Suprapubic skin (tissue), 4 donors: ENCODE data around the gene PEA15. TPM values are rescaled to one million over a fixed set of nuclear protein-coding genes. Genes with fewer than 3 reads are reported as not detected.

Source experiments
- DNase-seq, 2 donors: peaks; one replicate each; pipeline ENCODE4 v3.0.0-alpha.2; 2019; ENCODE audit warnings: low spot score in 2 of 2
- H3K27ac ChIP-seq: fragments of 200-600 bp; sonication (generic); one replicate; pipeline ENCODE4 v1.5.1; 2019
- H3K27me3 ChIP-seq: fragments of 200-600 bp; sonication (generic); one replicate; pipeline ENCODE4 v1.5.1; 2019
- H3K36me3 ChIP-seq: fragments of 200-600 bp; sonication (generic); one replicate; pipeline ENCODE4 v1.5.1; 2019
- H3K4me1 ChIP-seq: fragments of 200-600 bp; sonication (generic); one replicate; pipeline ENCODE4 v1.5.1; 2019
- H3K4me3 ChIP-seq: fragments of 200-600 bp; sonication (generic); one replicate; pipeline ENCODE4 v1.5.1; 2019; ENCODE audit warnings: mild to moderate bottlenecking
- H3K9me3 ChIP-seq: fragments of 200-600 bp; sonication (generic); one replicate; pipeline ENCODE4 v1.5.1; 2019
- EP300 ChIP-seq: sonication (generic); formaldehyde crosslinking; IDR thresholded peaks from one replicate; pipeline ENCODE4 v1.6.1; 2017; ENCODE audit warnings: antibody characterized with exemption
- POLR2A ChIP-seq, 2 donors: fragments of 450-650 bp; IDR thresholded peaks; one replicate each; pipeline ENCODE4 v1.6.1; 2017; ENCODE audit warnings: antibody characterized with exemption in 2 of 2, mild to moderate bottlenecking in 2 of 2, moderate library complexity in 2 of 2
- POLR2AphosphoS5 ChIP-seq, 3 donors: sonication (generic); formaldehyde crosslinking; IDR thresholded peaks; one replicate each; pipeline ENCODE4 v1.6.1; 2017; ENCODE audit warnings: antibody characterized with exemption in 3 of 3
- WGBS: methylation state at CpG from one replicate; pipeline ENCODE4 v1.1.5; 2018; 5-methylcytosine and 5-hydroxymethylcytosine counted together
- total RNA-seq, 4 donors: library from RNA; depleted of rRNA; stranded (reverse); fragments of >200 nt; gene quantifications; one replicate each; pipeline ENCODE4 v1.1.0, GENCODE V29; 2016
- TF ChIP-seq, protein P1 (sequence below), 2 donors: fragments of 200-600 bp in 1 of 2; fragments of 450-650 bp in 1 of 2; sonication (generic) in 1 of 2; IDR thresholded peaks; one replicate each; pipeline ENCODE4 v1.5.1; 2016 to 2019; ENCODE audit warnings: antibody characterized with exemption in 2 of 2, mild to moderate bottlenecking in 1 of 2, moderate library complexity in 1 of 2

Gene PEA15
- total RNA-seq, 4 donors from 2014 or later = 51.0 to 82.6 (median 61.5) TPM

DNA sequence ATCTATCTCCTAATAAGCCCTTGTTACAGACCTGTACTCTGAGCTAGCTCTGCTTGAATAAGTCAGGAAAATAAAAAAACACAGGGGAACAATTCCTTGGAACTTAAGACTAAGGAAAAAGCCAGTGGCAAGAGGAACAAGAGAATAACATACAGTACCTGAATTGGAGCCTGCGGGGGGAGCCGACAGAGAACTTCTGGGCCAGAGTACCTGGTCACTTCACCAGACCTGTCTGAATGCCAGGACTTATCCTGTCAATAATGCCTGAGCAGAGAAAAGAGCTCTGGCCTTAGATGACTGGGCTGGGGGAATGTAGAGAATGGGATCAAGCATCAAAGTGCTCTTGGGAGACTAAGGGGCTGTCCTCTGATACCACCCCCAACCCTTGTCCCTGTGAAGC is 15.1 kb downstream of the PEA15 start:
- TF ChIP-seq, protein P1, sequence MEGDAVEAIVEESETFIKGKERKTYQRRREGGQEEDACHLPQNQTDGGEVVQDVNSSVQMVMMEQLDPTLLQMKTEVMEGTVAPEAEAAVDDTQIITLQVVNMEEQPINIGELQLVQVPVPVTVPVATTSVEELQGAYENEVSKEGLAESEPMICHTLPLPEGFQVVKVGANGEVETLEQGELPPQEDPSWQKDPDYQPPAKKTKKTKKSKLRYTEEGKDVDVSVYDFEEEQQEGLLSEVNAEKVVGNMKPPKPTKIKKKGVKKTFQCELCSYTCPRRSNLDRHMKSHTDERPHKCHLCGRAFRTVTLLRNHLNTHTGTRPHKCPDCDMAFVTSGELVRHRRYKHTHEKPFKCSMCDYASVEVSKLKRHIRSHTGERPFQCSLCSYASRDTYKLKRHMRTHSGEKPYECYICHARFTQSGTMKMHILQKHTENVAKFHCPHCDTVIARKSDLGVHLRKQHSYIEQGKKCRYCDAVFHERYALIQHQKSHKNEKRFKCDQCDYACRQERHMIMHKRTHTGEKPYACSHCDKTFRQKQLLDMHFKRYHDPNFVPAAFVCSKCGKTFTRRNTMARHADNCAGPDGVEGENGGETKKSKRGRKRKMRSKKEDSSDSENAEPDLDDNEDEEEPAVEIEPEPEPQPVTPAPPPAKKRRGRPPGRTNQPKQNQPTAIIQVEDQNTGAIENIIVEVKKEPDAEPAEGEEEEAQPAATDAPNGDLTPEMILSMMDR (IDR thresholded peaks at IDR 0.05) = no peak
- no peak for TF ChIP-seq POLR2AphosphoS5 (IDR thresholded peaks at IDR 0.05)
- TF ChIP-seq POLR2A (IDR thresholded peaks at IDR 0.05) = no peak
- TF ChIP-seq EP300 = no peak
- Histone ChIP-seq H3K27ac (no peak overlapping the region), H3K4me1 (peaks cover 35% of the 10 kb centered on the region), H3K9me3 (no peaks in the 10 kb centered on the region), H3K27me3 (no peaks in the 10 kb centered on the region), H3K4me3 (no peak overlapping the region), H3K36me3 (peaks cover 93% of the 10 kb centered on the region)
- WGBS = 88% methylated on average over 2 of the region's 2 CpGs
- DNase-seq = no peak

DNA sequence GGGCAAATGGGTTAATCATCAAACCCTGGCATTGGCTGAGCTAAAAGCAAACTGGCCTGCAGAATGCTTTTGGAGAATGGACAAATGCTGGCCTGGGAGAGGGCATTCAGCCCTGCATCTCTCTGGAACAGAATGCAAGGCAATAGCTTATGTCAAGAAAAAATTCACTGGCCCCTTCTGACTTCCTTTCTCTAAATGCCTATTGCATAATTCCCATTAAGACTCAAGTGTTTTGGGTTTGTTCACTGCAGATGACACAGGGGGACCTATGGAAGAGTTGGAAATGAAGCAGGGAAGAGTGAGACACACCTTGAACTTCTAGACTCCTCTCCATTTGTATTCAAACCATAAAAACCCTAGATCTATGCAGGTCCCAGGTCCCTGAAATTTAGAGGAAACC is 15.9 kb downstream of the PEA15 start:
- Histone ChIP-seq H3K36me3 (peaks cover 93% of the 10 kb centered on the region), H3K27me3 (no peaks in the 10 kb centered on the region), H3K27ac (no peak overlapping the region), H3K4me1 (peaks cover 35% of the 10 kb centered on the region), H3K4me3 (no peak overlapping the region), H3K9me3 (no peaks in the 10 kb centered on the region)
- no peak for DNase-seq
- TF ChIP-seq POLR2A (IDR thresholded peaks at IDR 0.05) (no peak), POLR2AphosphoS5 (IDR thresholded peaks at IDR 0.05) (no peak), EP300 (no peak)
- TF ChIP-seq, protein P1 (IDR thresholded peaks at IDR 0.05) = no peak

DNA sequence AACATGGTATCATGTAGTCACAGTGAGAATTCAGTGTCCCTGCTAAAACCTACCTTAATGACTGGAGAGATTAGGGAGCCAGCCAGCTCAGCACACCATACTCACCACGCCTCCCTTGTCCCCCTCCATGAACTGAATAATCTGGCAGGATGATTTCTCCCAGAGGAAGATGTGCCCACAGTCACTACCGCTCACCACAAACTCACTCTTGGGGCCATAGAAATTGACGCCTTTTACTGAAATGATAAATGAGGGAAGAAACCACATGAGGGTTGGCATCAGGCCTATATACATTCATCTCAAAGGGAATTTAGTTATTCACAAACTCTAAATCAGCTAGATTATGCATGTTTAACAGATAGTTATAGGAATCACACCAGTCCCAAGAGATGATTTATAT is 17.4 kb downstream of the PEA15 start:
- WGBS = 86% methylated on average over 3 of the region's 3 CpGs
- peaks cover 93% of the 10 kb centered on the region for H3K36me3 ChIP-seq
- no peaks in the 10 kb centered on the region for H3K27me3 ChIP-seq
- no peak overlapping the region for H3K27ac ChIP-seq
- H3K9me3 ChIP-seq = no peaks in the 10 kb centered on the region
- TF ChIP-seq, protein P1 (IDR thresholded peaks at IDR 0.05) = no peak
- no peak for TF ChIP-seq EP300
- no peak for TF ChIP-seq POLR2A (IDR thresholded peaks at IDR 0.05)
- no peak for TF ChIP-seq POLR2AphosphoS5 (IDR thresholded peaks at IDR 0.05)
- no peak overlapping the region for H3K4me3 ChIP-seq
- no peak for DNase-seq
- peaks cover 24% of the 10 kb centered on the region for H3K4me1 ChIP-seq

DNA sequence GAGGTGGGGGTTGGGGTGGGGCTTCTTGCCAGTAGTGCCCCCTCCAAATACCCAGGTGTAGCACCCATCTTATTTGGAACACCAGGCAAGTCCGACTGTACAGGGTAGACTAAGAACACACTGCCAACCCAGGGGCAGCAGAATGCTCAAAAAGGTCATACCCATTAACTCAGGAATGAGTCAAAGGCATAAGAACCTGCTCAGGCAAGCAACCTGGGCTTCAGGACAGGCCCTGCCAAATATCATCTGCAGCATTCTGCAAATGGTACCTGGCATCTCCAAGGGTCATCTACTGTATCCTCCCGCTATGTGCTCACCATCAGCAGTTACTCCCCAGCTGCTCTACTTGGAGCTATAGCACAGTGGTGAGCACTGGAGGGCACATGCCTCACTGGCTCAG is 19.4 kb downstream of the PEA15 start:
- H3K9me3 ChIP-seq = no peaks in the 10 kb centered on the region
- H3K27me3 ChIP-seq = no peaks in the 10 kb centered on the region
- no peak overlapping the region for H3K4me3 ChIP-seq
- H3K4me1 ChIP-seq = peaks cover 6% of the 10 kb centered on the region
- whole genome bisulfite sequencing = 78% methylated on average over 1 of the region's 2 CpGs
- H3K27ac ChIP-seq = no peak overlapping the region
- H3K36me3 ChIP-seq = peaks cover 96% of the 10 kb centered on the region
- DNase-seq = no peak
- TF ChIP-seq POLR2A (IDR thresholded peaks at IDR 0.05) = no peak
- no peak for TF ChIP-seq POLR2AphosphoS5 (IDR thresholded peaks at IDR 0.05)
- TF ChIP-seq, protein P1 (IDR thresholded peaks at IDR 0.05) = no peak
- TF ChIP-seq EP300 = no peak

DNA sequence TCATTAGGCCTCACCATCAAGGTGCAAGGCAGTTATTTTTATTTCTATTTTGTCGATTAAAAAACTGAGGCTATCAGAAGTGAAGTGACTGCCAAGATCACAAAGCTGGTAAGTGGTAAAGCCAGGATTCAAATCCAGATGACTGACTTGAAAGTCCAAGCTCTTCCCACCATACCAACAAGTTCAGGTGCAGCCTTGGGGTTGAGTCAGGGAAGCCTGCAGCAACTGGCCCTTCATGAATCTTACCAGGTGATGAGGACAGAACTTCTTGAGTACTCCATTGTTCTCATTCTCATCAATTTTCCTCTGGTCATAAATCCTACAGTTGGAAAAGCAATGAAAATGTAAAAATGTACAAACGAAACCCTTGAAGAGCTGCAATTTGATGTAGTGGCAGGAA is 20.2 kb downstream of the PEA15 start:
- Histone ChIP-seq H3K9me3 (no peaks in the 10 kb centered on the region), H3K36me3 (peaks cover 99% of the 10 kb centered on the region), H3K4me3 (no peak overlapping the region), H3K27ac (no peak overlapping the region), H3K27me3 (no peaks in the 10 kb centered on the region), H3K4me1 (no peaks in the 10 kb centered on the region)
- no peak for DNase-seq
- no peak for TF ChIP-seq POLR2A (IDR thresholded peaks at IDR 0.05)
- TF ChIP-seq, protein P1 (IDR thresholded peaks at IDR 0.05) = no peak
- TF ChIP-seq POLR2AphosphoS5 (IDR thresholded peaks at IDR 0.05) = no peak
- no peak for TF ChIP-seq EP300
- 86% methylated on average over 2 of the region's 2 CpGs for WGBS
